NB4 (cell line): ENCODE results near the gene ABHD5.
A peak's percentile ranks its signal among the peaks of the same experiment; 100 is the strongest.

Experiments used
- DNase-seq: peaks from one replicate; pipeline ENCODE4 v3.0.0; 2010; ENCODE audit warnings: low read depth
- H3K4me3 ChIP-seq: one replicate; pipeline ENCODE4 v1.5.1; 2011; ENCODE audit warnings: mild to moderate bottlenecking, low read depth, low read length, moderate library complexity
- MYC ChIP-seq: IDR thresholded peaks from 2 replicates; pipeline ENCODE4 v1.6.1; 2011; ENCODE audit warnings: low read depth, low read length
- POLR2A ChIP-seq: IDR thresholded peaks from 2 replicates; pipeline ENCODE4 v1.6.1; 2011; ENCODE audit warnings: mild to moderate bottlenecking; ENCODE audit not compliant: insufficient read length; ENCODE audit errors: extremely low read depth
- TF ChIP-seq, protein P1 (sequence below): IDR thresholded peaks from one replicate; pipeline ENCODE4 v1.5.1; 2012; ENCODE audit warnings: low read depth, low read length
- TF ChIP-seq, protein P2 (sequence below): IDR thresholded peaks from 2 replicates; pipeline ENCODE4 v1.6.1; 2011; ENCODE audit warnings: low read depth, low read length

Gene ABHD5

GRCh38 chr3:43773273-43774094 is 82.7 kb downstream of the ABHD5 start:
- no peak overlapping the region for H3K4me3 ChIP-seq
- TF ChIP-seq MYC (no peak), POLR2A (no peak)
- TF ChIP-seq, protein P1, sequence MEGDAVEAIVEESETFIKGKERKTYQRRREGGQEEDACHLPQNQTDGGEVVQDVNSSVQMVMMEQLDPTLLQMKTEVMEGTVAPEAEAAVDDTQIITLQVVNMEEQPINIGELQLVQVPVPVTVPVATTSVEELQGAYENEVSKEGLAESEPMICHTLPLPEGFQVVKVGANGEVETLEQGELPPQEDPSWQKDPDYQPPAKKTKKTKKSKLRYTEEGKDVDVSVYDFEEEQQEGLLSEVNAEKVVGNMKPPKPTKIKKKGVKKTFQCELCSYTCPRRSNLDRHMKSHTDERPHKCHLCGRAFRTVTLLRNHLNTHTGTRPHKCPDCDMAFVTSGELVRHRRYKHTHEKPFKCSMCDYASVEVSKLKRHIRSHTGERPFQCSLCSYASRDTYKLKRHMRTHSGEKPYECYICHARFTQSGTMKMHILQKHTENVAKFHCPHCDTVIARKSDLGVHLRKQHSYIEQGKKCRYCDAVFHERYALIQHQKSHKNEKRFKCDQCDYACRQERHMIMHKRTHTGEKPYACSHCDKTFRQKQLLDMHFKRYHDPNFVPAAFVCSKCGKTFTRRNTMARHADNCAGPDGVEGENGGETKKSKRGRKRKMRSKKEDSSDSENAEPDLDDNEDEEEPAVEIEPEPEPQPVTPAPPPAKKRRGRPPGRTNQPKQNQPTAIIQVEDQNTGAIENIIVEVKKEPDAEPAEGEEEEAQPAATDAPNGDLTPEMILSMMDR, result no peak
- TF ChIP-seq, protein P2, sequence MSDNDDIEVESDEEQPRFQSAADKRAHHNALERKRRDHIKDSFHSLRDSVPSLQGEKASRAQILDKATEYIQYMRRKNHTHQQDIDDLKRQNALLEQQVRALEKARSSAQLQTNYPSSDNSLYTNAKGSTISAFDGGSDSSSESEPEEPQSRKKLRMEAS, result no peak
- DNase-seq, result peak; percentile 52

DNA sequence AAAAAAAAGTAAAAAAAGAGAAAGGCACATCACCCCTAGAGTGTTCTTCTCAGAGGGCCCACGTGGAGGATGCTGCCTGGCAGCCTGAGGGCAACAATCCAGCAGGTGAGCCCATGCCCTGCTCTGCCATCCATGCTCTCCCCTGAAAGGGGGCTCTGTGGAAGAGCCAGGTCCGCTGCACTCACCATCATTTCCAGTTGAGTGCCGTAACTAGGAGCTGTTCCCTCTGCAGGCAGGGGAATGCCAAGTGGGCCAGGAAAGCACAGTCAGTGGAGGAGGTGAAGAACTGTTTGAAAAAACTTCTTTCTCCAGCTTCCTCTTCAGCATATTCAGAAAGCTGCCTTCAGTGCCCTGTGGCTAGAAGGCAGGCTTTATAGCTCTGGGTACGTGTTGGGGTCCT is 84.1 kb downstream of the ABHD5 start:
- TF ChIP-seq MYC (no peak), POLR2A (no peak)
- TF ChIP-seq, protein P1, result no peak
- TF ChIP-seq, protein P2, result no peak
- no peak overlapping the region for H3K4me3 ChIP-seq

GRCh38 chr3:43776101-43776500 is 85.4 kb downstream of the ABHD5 start:
- no peak overlapping the region for H3K4me3 ChIP-seq
- TF ChIP-seq MYC, result no peak
- TF ChIP-seq POLR2A, result no peak
- TF ChIP-seq, protein P1, result no peak
- no peak for DNase-seq

More for the DNA sequence above, 84.1 kb downstream of the ABHD5 start:
- DNase-seq, result no peak

DNA sequence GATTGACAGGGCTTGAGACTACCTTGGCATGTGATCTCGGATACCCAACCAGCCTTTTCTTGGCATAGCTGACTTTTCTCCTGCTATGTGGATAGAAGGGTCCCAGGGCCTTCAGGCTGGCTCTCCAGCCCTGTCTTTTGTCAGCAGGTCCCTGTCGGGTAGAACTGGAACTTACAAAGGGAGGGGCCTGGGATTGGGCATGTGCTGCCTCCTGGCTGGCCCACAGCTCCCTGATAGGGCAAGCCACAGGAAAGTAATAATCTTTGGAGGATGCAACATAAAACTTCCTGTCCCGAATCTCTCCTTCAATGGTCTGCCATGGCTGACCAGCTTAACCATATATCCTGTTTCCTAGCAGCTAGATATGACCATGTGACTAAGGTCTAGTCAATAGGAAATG is 89.1 kb downstream of the ABHD5 start:
- no peak for DNase-seq
- no peak overlapping the region for H3K4me3 ChIP-seq
- TF ChIP-seq MYC, result no peak
- TF ChIP-seq POLR2A, result no peak
- TF ChIP-seq, protein P1, result no peak
- TF ChIP-seq, protein P2, result no peak

DNA sequence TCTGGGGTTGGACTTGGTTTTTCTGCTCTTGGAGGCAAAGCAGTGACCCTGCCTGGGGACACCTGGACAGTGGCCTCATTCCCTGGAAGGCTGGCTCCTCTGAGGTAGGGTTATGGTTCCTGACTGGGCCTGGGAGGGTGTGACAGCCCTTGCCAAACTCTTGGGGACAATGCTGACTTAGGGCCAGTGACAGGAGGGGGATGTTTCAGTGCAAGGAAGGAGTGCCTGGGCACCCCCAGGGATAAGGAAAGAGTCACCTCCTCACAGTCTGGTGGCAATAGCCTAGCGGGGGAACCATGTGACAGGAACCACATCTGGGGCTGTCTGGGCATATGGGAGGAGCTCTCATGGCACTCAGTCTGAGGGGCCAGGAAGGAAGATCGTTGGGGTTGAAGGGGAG is 91.8 kb downstream of the ABHD5 start:
- H3K4me3 ChIP-seq, result no peak overlapping the region
- TF ChIP-seq, protein P1, result no peak
- TF ChIP-seq MYC (no peak), POLR2A (no peak)
- TF ChIP-seq, protein P2, result no peak
- no peak for DNase-seq
